Stomach (tissue), 9 donors: ENCODE results near the gene ARL3. TPM values are rescaled to one million over a fixed set of nuclear protein-coding genes. Genes with fewer than 3 reads are reported as not detected.
"Not testable (repeated sequence)": the region's sequence is repeated elsewhere in the genome, so short reads cannot be mapped to it uniquely, and the experiment has no call there.

Source experiments
- DNase-seq, 2 donors: peaks; one replicate each; pipeline versions ENCODE4 v3.0.0 to v3.0.0-alpha.2; 2013 to 2019
- H3K27ac ChIP-seq, 5 donors: fragments of 200-600 bp in 4 of 5; sonication (generic) in 4 of 5; one replicate each; pipeline ENCODE4 v1.5.1; 2013 to 2019; ENCODE audit warnings: mild to moderate bottlenecking in 1 of 5, moderate library complexity in 1 of 5
- H3K27me3 ChIP-seq, 3 donors: fragments of 200-600 bp; sonication (generic); one replicate each; pipeline ENCODE4 v1.5.1; 2017 to 2019; ENCODE audit warnings: mixed run types in 1 of 3
- H3K36me3 ChIP-seq, 4 donors: fragments of 200-600 bp; sonication (generic); 1 replicate in 3 of 4; 2 replicates in 1 of 4; pipeline ENCODE4 v1.5.1; 2016 to 2019
- H3K4me1 ChIP-seq, 4 donors: fragments of 200-600 bp; sonication (generic); one replicate each; pipeline ENCODE4 v1.5.1; 2016 to 2019
- H3K4me3 ChIP-seq, 4 donors: fragments of 200-600 bp; sonication (generic) in 3 of 4; one replicate each; pipeline ENCODE4 v1.5.1; 2016 to 2019; ENCODE audit warnings: mild to moderate bottlenecking in 1 of 4
- H3K9me3 ChIP-seq, 4 donors: fragments of 200-600 bp; sonication (generic); one replicate each; pipeline ENCODE4 v1.5.1; 2016 to 2019
- EP300 ChIP-seq: sonication (generic); formaldehyde crosslinking; IDR thresholded peaks from one replicate; pipeline ENCODE4 v1.6.1; 2017; ENCODE audit warnings: antibody characterized with exemption
- POLR2A ChIP-seq, 4 donors: fragments of 450-650 bp; IDR thresholded peaks; one replicate each; pipeline ENCODE4 v1.6.1; 2016; ENCODE audit warnings: antibody characterized with exemption in 4 of 4, control low read depth in 2 of 4, mild to moderate bottlenecking in 1 of 4, moderate library complexity in 1 of 4
- POLR2AphosphoS5 ChIP-seq, 3 donors: sonication (generic); formaldehyde crosslinking; IDR thresholded peaks; one replicate each; pipeline ENCODE4 v1.6.1; 2016; ENCODE audit warnings: antibody characterized with exemption in 3 of 3
- WGBS, 5 donors: extraction: QIAGEN DNeasy Blood & Tissue Kit in 3 of 5; methylation state at CpG; one replicate each; pipeline versions ENCODE4 v1.1.5 to v1.1.7; 2013 to 2018; 5-methylcytosine and 5-hydroxymethylcytosine counted together
- intact Hi-C: fragments of 100-400 bp; cut with DNase I; formaldehyde crosslinking; loops from one replicate; pipeline ENCODE4 v1.15.1; 2023; ENCODE audit warnings: low total_unique reads
- polyA plus RNA-seq, 3 donors: library from polyadenylated mRNA; stranded (reverse); fragments of 200-250 nt; gene quantifications; one replicate each; pipeline ENCODE4 v1.2.3, GENCODE V29; 2013
- total RNA-seq, 5 donors: library from RNA; depleted of rRNA; stranded (reverse); fragments of >200 nt; gene quantifications; one replicate each; pipeline versions ENCODE4 v1.1.0 to v1.2.3, GENCODE V29; 2014 to 2016
- TF ChIP-seq, protein P1 (sequence below), 7 experiments: fragments of 450-650 bp in 4 of 7; fragments of 200-600 bp in 3 of 7; sonication (generic) in 3 of 7; IDR thresholded peaks; one replicate each; pipeline ENCODE4 v1.5.1; 2016 to 2019; ENCODE audit warnings: antibody characterized with exemption in 7 of 7, control low read depth in 2 of 7, mild to moderate bottlenecking in 1 of 7
- donor health status: healthy with polysubstance abuse.
- donor health status: Bipolar disorder and iron deficiency.
- donor health status: healthy.

The ARL3 gene
- total and polyA plus RNA-seq, 8 donors = 0.58 to 17.0 (median 6.8) TPM

DNA sequence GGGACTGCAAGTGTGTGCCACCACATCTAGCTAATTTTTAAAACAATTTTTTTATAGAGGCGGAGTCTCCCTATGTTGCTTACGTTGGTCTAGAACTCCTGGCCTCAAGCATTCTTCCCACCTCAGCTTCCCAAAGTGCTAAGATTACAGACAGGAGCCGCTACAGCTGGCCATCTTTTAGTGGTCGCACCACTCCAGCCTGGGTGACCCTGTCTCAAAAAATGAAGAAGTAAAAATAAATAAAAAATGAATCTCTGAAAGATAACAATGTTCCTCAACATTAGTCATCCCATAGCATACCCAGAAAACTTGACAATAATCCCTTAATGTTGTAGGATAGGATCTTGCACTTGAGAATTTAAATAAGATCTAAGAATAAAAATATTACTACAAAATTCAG lies 47.8 kb upstream of the ARL3 start:
- 92 to 97% (median 96%) methylated on average over 4 of the region's 4 CpGs for WGBS, 5 donors
- Histone ChIP-seq H3K27me3 (no peaks in the 10 kb centered on the region), H3K4me3 (no peak overlapping the region), H3K9me3 (no peaks in the 10 kb centered on the region), H3K4me1 (peaks cover 18 to 66% (median 40%) of the 10 kb centered on the region in 4 donors), H3K36me3 (peaks cover 0 to 17% (median 7%) of the 10 kb centered on the region in 4 donors), H3K27ac (peak overlapping the region in 1 of 5 donors; percentile 65)
- intact Hi-C loops = no loop called here
- no peak for DNase-seq
- TF ChIP-seq POLR2A (IDR thresholded peaks at IDR 0.05) (no peak), EP300 (no peak), POLR2AphosphoS5 (IDR thresholded peaks at IDR 0.05) (no peak)
- TF ChIP-seq, protein P1, sequence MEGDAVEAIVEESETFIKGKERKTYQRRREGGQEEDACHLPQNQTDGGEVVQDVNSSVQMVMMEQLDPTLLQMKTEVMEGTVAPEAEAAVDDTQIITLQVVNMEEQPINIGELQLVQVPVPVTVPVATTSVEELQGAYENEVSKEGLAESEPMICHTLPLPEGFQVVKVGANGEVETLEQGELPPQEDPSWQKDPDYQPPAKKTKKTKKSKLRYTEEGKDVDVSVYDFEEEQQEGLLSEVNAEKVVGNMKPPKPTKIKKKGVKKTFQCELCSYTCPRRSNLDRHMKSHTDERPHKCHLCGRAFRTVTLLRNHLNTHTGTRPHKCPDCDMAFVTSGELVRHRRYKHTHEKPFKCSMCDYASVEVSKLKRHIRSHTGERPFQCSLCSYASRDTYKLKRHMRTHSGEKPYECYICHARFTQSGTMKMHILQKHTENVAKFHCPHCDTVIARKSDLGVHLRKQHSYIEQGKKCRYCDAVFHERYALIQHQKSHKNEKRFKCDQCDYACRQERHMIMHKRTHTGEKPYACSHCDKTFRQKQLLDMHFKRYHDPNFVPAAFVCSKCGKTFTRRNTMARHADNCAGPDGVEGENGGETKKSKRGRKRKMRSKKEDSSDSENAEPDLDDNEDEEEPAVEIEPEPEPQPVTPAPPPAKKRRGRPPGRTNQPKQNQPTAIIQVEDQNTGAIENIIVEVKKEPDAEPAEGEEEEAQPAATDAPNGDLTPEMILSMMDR (IDR thresholded peaks at IDR 0.05) = no peak

DNA sequence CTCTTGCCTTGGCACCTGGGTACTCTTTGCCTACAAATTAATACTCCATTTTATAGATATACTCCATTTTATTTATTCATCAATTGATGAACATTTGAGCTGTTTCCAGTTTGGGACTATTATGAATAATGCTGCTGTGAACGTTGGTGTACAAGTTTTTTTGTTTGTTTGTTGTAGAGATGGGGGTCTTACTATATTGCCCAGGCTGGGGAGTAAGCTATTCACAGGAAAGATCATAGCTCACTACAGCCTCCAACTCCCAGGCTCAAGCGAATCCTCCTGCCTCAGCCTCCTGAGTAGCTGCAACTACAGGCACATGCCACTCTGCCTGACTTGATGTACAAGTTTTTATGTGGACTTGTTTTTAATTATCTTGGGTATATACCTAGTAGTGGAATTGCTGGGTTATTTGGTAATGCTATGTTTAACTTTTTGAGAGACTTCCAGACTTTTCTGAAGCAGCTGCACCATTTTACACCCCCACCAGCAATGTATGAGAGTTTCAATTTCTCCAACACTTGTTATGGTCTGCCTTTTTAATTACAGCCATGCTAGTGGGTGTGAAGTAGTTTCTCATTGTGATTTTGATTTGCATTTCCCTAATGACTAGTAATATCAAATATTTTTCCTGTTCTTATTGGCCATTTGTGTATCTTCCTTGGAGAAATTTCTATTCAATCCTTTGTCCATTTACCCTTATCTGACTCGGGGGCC lies 45.5 kb upstream of the ARL3 start:
- H3K4me3 ChIP-seq = no peak overlapping the region
- no peaks in the 10 kb centered on the region for H3K9me3 ChIP-seq
- DNase-seq = no peak
- H3K27ac ChIP-seq = peak overlapping the region in 4 of 5 donors; percentile 7 to 86 (median 52)
- H3K4me1 ChIP-seq = peaks cover 9 to 63% (median 35%) of the 10 kb centered on the region in 4 donors
- H3K27me3 ChIP-seq = no peaks in the 10 kb centered on the region
- TF ChIP-seq, protein P1 (IDR thresholded peaks at IDR 0.05) = no peak
- TF ChIP-seq POLR2A (IDR thresholded peaks at IDR 0.05) (no peak), EP300 (no peak), POLR2AphosphoS5 (IDR thresholded peaks at IDR 0.05) (no peak)
- H3K36me3 ChIP-seq = peaks cover 0 to 6% (median 2%) of the 10 kb centered on the region in 4 donors
- WGBS, 5 donors = 83 to 98% (median 90%) methylated on average over 3 of the region's 3 CpGs
- intact Hi-C loops = no loop called here

DNA sequence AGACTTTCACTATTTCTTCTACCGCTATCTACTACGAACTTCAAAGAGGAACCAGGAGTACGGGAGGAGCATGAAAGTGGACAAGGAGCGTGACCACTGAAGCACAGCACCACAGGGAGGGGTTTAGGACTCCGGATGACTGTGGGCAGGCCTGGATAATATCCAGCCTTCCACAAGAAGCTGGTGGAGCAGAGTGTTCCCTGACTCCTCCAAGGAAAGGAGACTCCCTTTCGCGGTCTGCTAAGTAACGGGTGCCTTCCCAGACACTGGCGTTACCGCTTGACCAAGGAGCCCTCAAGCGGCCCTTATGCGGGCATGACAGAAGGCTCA lies 44.7 kb upstream of the ARL3 start:
- not testable (repeated sequence) for H3K36me3 ChIP-seq
- peaks cover 4 to 63% (median 32%) of the 10 kb centered on the region in 4 donors for H3K4me1 ChIP-seq
- WGBS, 5 donors = 63 to 82% (median 70%) methylated on average over 5 to 10 of the region's 12 CpGs

DNA sequence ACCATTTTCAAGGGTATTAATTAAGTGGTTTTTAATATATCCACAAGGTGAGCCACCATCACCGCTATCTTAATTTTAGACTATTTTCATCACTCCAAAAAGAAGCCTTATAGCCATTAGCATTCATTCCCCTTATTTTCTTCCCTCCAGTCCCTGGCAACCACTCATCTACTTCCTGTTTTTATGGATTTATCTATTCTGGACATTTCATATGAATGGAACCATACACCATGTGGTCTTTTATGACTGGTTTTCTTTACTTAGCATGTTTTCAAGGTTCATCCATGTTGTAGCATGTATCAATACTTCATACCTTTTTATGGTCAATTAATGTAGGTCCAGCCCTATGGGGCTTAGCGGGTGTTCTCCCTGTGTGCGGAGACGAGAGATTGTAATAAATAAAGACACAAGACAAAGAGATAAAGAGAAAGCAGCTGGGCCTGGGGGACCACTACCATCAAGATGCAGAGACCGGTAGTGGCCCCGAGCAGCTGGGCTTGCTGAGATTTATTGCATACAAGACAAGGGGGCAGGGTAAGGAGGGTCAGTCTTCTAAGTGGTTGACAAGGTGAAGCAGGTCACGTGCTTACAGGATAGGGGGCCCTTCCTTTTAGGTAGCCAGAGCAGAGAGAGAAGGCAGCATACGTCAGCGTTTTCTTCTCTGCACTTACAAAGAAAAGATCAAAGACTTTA lies 44.2 kb upstream of the ARL3 start:
- Histone ChIP-seq H3K9me3 (no peaks in the 10 kb centered on the region), H3K36me3 (peaks cover 0 to 3% (median 0%) of the 10 kb centered on the region in 4 donors), H3K27ac (peak overlapping the region in 4 of 5 donors; percentile 31 to 86 (median 60)), H3K4me1 (peaks cover 5 to 63% (median 32%) of the 10 kb centered on the region in 4 donors), H3K27me3 (no peaks in the 10 kb centered on the region), H3K4me3 (no peak overlapping the region)
- DNase-seq = no peak
- intact Hi-C loops = no loop called here
- no peak for TF ChIP-seq POLR2AphosphoS5 (IDR thresholded peaks at IDR 0.05)
- TF ChIP-seq POLR2A (IDR thresholded peaks at IDR 0.05) = no peak
- TF ChIP-seq EP300 = no peak
- TF ChIP-seq, protein P1 (IDR thresholded peaks at IDR 0.05) = no peak
- WGBS, 5 donors = 72 to 87% (median 80%) methylated on average over 9 of the region's 9 CpGs

More for the DNA sequence above, 44.7 kb upstream of the ARL3 start:
- H3K4me3 ChIP-seq, H3K27me3 ChIP-seq, H3K9me3 ChIP-seq, DNase-seq, intact Hi-C loops: not testable (repeated sequence)
- peak overlapping the region in 4 of 5 donors; percentile 31 to 86 (median 60) for H3K27ac ChIP-seq
- TF ChIP-seq POLR2AphosphoS5 (IDR thresholded peaks at IDR 0.05) = peak; percentile 21 to 72 (median 29)
